Keratinocyte (primary cell): ENCODE results near the gene TMEM201. TPM values are rescaled to one million over a fixed set of nuclear protein-coding genes. Genes with fewer than 3 reads are reported as not detected.

Experiments
- DNase-seq: peaks from one replicate; pipeline ENCODE4 v3.0.0-alpha.2; 2011; ENCODE audit warnings: low read depth, missing footprints, low spot score
- FAIRE-seq: peaks from 2 replicates; lab custom pipeline; 2011; peaks lifted over from hg19 to GRCh38; lab: Jason Lieb, UNC
- H2AFZ ChIP-seq: 2 replicates; pipeline ENCODE4 v1.6.0; 2012; ENCODE audit warnings: low read length, control low read depth, inconsistent platforms; ENCODE audit not compliant: control insufficient read depth
- H3K27ac ChIP-seq: 2 replicates; pipeline ENCODE4 v1.5.1; 2011; ENCODE audit warnings: low read length; ENCODE audit not compliant: control insufficient read depth, insufficient read depth
- H3K27me3 ChIP-seq: 3 replicates; pipeline ENCODE4 v1.6.0; 2011; ENCODE audit warnings: low read length; ENCODE audit not compliant: control insufficient read depth, insufficient read depth; ENCODE audit errors: extremely low read depth
- H3K36me3 ChIP-seq, 2 experiments: 2 replicates in 1 of 2; 3 replicates in 1 of 2; pipeline ENCODE4 v1.5.1; 2011; ENCODE audit warnings: low read length in 2 of 2, mild to moderate bottlenecking in 1 of 2; ENCODE audit not compliant: control insufficient read depth in 2 of 2, insufficient read depth in 2 of 2; ENCODE audit errors: extremely low read depth in 1 of 2
- H3K4me1 ChIP-seq: 3 replicates; pipeline ENCODE4 v1.5.1; 2011; ENCODE audit warnings: low read length; ENCODE audit not compliant: control insufficient read depth, insufficient read depth; ENCODE audit errors: extremely low read depth
- H3K4me2 ChIP-seq: 3 replicates; pipeline ENCODE4 v1.6.0; 2011; ENCODE audit warnings: low read depth, low read length; ENCODE audit not compliant: control insufficient read depth, insufficient read depth; ENCODE audit errors: extremely low read depth
- H3K4me3 ChIP-seq, 3 experiments: fragments of 200-600 bp in 1 of 3; sonication (generic) in 1 of 3; 2 replicates in 2 of 3; 3 replicates in 1 of 3; pipeline ENCODE4 v1.5.1; 2011 to 2016; ENCODE audit warnings: low read length in 3 of 3, mild to moderate bottlenecking in 3 of 3, control low read depth in 2 of 3, inconsistent platforms in 1 of 3, low read depth in 1 of 3, mixed read lengths in 1 of 3, mixed run types in 1 of 3, moderate library complexity in 1 of 3; ENCODE audit not compliant: control insufficient read depth in 2 of 3, insufficient read depth in 2 of 3; ENCODE audit errors: extremely low read depth in 1 of 3
- H3K79me2 ChIP-seq: 2 replicates; pipeline ENCODE4 v1.6.0; 2012; ENCODE audit warnings: low read length; ENCODE audit not compliant: control insufficient read depth, insufficient read depth
- H3K9ac ChIP-seq: 3 replicates; pipeline ENCODE4 v1.6.0; 2011; ENCODE audit warnings: low read length; ENCODE audit not compliant: control insufficient read depth, insufficient read depth; ENCODE audit errors: extremely low read depth
- H3K9me1 ChIP-seq: 3 replicates; pipeline ENCODE4 v1.6.0; 2011; ENCODE audit warnings: low read length; ENCODE audit not compliant: control insufficient read depth, insufficient read depth; ENCODE audit errors: extremely low read depth
- H3K9me3 ChIP-seq: 2 replicates; pipeline ENCODE4 v1.5.1; 2012; ENCODE audit warnings: low read depth, low read length; ENCODE audit not compliant: control insufficient read depth
- H4K20me1 ChIP-seq: 3 replicates; pipeline ENCODE4 v1.6.0; 2011; ENCODE audit warnings: low read length; ENCODE audit not compliant: control insufficient read depth, insufficient read depth; ENCODE audit errors: extremely low read depth
- CTCF ChIP-seq, 3 experiments: IDR thresholded peaks in 1 of 3; conservative IDR thresholded peaks in 1 of 3; optimal IDR thresholded peaks in 1 of 3; 2 replicates in 2 of 3; 3 replicates in 1 of 3; pipeline versions ENCODE3 to v1.5.1; 2011; ENCODE audit warnings: low read length in 3 of 3, mild to moderate bottlenecking in 3 of 3, moderate library complexity in 2 of 3, control low read depth in 1 of 3, inconsistent platforms in 1 of 3; ENCODE audit not compliant: insufficient read depth in 2 of 3; ENCODE audit errors: extremely low read depth in 1 of 3
- EZH2 ChIP-seq: IDR thresholded peaks from one replicate; pipeline ENCODE4 v1.6.1; 2012; ENCODE audit warnings: inconsistent platforms, mild to moderate bottlenecking, low read length, moderate library complexity
- dilution Hi-C: fragments of 300-500 bp; cut with MboI; formaldehyde crosslinking; loops from one replicate; pipeline ENCODE4 v1.7.0; 2020; ENCODE audit warnings: low sequenced_read_pairs; ENCODE audit not compliant: extremely low pct_ligation_motif_present
- polyA plus RNA-seq, 5 experiments: library from polyadenylated mRNA; depleted of rRNA in 3 of 5; stranded (reverse) in 3 of 5; stranded (forward) in 1 of 5; unstranded in 1 of 5; fragments of >200 nt; gene quantifications; 1 replicate in 1 of 5; 2 replicates in 3 of 5; 3 replicates in 1 of 5; pipeline versions ENCODE4 v1.2.1 to v1.2.3, GENCODE V29; 2011 to 2012; ENCODE audit warnings: missing spikeins in 2 of 5, low read depth in 1 of 5, low replicate concordance in 1 of 5

The TMEM201 gene
- polyA plus RNA-seq, 1 donor (not counting 4 experiments of a cell fraction or from before 2014, with no cell fraction given), result 1.5 TPM

GRCh38 chr1:9628541-9629444 is 40.1 kb downstream of the TMEM201 start:
- no peak overlapping the region for H3K27ac ChIP-seq
- H3K79me2 ChIP-seq, result no peaks in the 10 kb centered on the region
- dilution Hi-C loops, result no loop called here
- no peaks in the 10 kb centered on the region for H4K20me1 ChIP-seq
- no peak overlapping the region for H3K4me3 ChIP-seq
- H3K9ac ChIP-seq, result no peak overlapping the region
- H3K9me3 ChIP-seq, result no peaks in the 10 kb centered on the region
- peaks cover 5% of the 10 kb centered on the region for H3K27me3 ChIP-seq
- no peak for FAIRE-seq
- DNase-seq, result no peak
- H3K36me3 ChIP-seq, result no peaks in the 10 kb centered on the region
- no peak overlapping the region for H2AFZ ChIP-seq
- TF ChIP-seq EZH2 (no peak), CTCF (optimal IDR thresholded peaks at IDR 0.05 in 1 of 3, IDR thresholded peaks at IDR 0.05 in 1 of 3, conservative IDR thresholded peaks at IDR 0.05 in 1 of 3; ENCODE audit: extremely low read depth in 1 of 3, insufficient read depth in 2 of 3, low read length in 3 of 3) (no peak)
- peaks cover 11% of the 10 kb centered on the region for H3K4me1 ChIP-seq
- H3K9me1 ChIP-seq, result no peaks in the 10 kb centered on the region
- no peak overlapping the region for H3K4me2 ChIP-seq

GRCh38 chr1:9629445-9630201 is 40.9 kb downstream of the TMEM201 start:
- no peak for TF ChIP-seq CTCF (optimal IDR thresholded peaks at IDR 0.05 in 1 of 3, IDR thresholded peaks at IDR 0.05 in 1 of 3, conservative IDR thresholded peaks at IDR 0.05 in 1 of 3; ENCODE audit: extremely low read depth in 1 of 3, insufficient read depth in 2 of 3, low read length in 3 of 3)
- no peak for TF ChIP-seq EZH2
- no peaks in the 10 kb centered on the region for H3K79me2 ChIP-seq
- H3K27ac ChIP-seq, result no peak overlapping the region
- no peak overlapping the region for H3K4me2 ChIP-seq
- peaks cover 11% of the 10 kb centered on the region for H3K4me1 ChIP-seq
- no peaks in the 10 kb centered on the region for H4K20me1 ChIP-seq
- dilution Hi-C loops, result no loop called here
- no peak overlapping the region for H2AFZ ChIP-seq
- no peaks in the 10 kb centered on the region for H3K36me3 ChIP-seq
- peaks cover 2% of the 10 kb centered on the region for H3K27me3 ChIP-seq
- FAIRE-seq (no peak), DNase-seq (no peak)
- no peak overlapping the region for H3K9ac ChIP-seq
- H3K9me3 ChIP-seq, result no peaks in the 10 kb centered on the region
- no peak overlapping the region for H3K4me3 ChIP-seq
- H3K9me1 ChIP-seq, result no peaks in the 10 kb centered on the region
